HG03045 (cell line): ENCODE data around the gene BFSP1.

ENCODE experiments used
- ATAC-seq: cut with Tn5 transposase; IDR thresholded peaks from one replicate; pipeline ENCODE4 v1.9.1; 2021; ENCODE audit warnings: mild to moderate bottlenecking, moderate library complexity; ENCODE audit not compliant: unreplicated experiment

Gene BFSP1

DNA sequence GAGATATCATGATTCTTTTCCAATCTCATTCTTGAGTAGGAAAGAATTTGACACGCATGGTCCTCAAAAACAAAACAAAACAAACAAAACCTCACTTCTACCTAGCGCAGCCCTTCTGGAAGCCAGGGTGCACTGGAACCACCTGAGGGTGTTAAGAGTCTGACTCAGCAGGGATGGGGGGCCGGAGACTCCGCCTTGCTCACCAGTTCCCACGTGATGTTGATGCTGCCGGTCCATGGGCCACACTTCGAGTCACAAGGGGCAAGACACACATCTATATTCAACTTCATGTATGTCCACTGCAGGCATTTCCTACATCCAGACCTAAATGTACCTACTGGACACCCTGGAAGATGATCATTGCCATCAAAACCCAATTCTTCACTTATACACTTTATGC is 30.4 kb downstream of the BFSP1 start:
- no peak for ATAC-seq

- ATAC-seq: no peak
These were observed 30.9 kb downstream of the BFSP1 start for GRCh38 chr20:17500271-17500670.

- no peak for ATAC-seq
These were observed 32.1 kb downstream of the BFSP1 start for GRCh38 chr20:17499041-17499440.

- no peak for ATAC-seq
These were observed 32.5 kb downstream of the BFSP1 start for GRCh38 chr20:17498641-17499040.

GRCh38 chr20:17497821-17498580 is 33.2 kb downstream of the BFSP1 start:
- no peak for ATAC-seq

DNA sequence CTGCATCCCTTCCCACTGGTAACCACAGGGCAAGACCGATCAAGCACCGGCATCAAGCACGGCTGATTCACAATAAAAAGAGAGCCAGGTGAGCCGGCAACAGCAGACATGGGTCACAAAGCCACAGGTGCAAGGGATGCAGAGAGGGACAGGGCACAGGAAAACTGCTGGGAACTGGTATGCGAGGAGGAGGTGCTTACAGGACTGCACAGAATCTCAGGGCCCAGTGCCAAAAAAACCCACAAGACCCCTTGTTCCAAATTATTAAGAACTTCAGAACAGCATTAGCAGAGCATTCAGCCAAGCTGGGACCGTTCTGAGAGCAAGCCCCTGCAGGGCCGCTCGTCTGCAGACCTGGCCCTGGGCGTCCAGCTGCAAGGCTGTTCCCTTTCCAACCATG is 35.4 kb downstream of the BFSP1 start:
- no peak for ATAC-seq

- no peak for ATAC-seq
These were observed 37.0 kb downstream of the BFSP1 start for GRCh38 chr20:17494201-17494600.

GRCh38 chr20:17493173-17493572 is 38.0 kb downstream of the BFSP1 start:
- no peak for ATAC-seq

- no peak for ATAC-seq
These were observed 39.7 kb downstream of the BFSP1 start for GRCh38 chr20:17491488-17491887.

DNA sequence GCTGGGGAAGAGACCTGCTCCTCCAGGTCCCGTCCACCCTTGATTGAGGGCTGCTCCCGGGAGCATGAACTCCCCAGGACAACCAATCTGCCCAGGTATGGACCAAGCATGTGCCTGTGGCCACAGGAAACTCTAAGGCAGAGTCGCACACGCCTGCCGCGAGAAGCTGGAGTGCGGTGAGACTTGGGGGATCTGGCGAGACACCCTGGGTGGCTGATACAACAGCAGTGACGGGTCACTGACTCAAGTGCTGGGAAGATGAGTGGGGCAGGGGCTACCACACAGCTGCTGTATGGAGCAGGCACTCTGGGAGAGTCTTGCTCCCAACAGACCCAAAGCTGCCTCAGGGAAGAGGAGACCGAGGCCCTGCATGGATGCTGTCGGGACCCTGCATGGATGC is 40.1 kb downstream of the BFSP1 start:
- ATAC-seq: no peak

- ATAC-seq: no peak
These were observed 40.7 kb downstream of the BFSP1 start for GRCh38 chr20:17490501-17490900.

- no peak for ATAC-seq
These were observed 42.1 kb downstream of the BFSP1 start for GRCh38 chr20:17488916-17489600.

GRCh38 chr20:17485017-17485416 is 46.2 kb downstream of the BFSP1 start:
- no peak for ATAC-seq

DNA sequence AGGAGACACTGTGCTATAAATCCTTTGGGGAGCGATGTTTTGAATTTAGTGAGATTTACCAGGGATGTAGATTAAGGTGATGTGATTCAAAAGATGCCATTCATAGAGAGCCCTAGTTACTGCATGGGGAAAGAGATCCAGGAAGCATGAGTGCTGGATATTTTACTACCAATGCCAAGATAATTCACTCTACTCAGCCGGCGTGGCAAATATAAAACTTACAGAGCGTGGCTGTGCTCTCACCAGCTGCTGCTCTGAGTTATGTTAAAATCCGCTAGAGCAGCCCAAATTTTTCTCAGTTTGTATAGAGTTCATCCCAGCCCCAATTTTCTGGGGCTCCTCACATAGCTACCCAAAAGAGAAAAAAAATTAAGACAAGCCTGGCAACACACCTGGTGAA is 48.6 kb downstream of the BFSP1 start:
- ATAC-seq: no peak

DNA sequence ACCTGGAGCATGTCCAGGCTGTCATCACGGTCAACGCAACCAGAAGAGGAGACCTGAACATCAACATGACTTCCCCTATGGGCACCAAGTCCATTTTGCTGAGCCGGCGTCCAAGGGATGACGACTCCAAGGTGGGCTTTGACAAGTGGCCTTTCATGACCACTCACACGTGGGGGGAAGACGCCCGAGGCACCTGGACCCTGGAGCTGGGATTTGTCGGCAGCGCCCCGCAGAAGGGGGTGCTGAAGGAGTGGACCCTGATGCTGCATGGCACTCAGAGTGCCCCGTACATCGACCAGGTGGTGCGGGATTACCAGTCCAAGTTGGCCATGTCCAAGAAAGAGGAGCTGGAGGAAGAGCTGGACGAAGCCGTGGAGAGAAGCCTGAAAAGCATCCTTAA is 49.5 kb downstream of the BFSP1 start:
- ATAC-seq: no peak

DNA sequence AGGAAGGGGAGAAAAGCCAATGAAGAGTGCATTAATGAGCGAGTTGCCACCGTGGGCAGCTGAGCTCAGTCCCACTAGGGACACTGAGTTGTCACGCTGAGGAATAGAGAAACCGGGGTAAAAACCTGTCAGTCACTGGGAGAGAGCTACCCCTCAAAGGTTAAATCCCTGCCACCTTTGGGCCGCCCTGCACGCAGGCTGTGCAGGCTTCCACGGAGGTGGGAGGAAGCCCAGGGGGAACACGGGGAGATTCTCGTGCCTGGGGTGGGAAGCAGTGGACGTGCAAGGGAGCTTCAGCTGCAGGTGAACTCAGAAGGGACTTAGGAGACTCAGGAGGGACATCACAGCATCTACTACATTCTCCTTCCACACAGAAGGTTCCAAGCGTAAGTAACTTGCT is 50.5 kb downstream of the BFSP1 start:
- no peak for ATAC-seq

GRCh38 chr20:17479063-17479657 is 52.0 kb downstream of the BFSP1 start:
- no peak for ATAC-seq

DNA sequence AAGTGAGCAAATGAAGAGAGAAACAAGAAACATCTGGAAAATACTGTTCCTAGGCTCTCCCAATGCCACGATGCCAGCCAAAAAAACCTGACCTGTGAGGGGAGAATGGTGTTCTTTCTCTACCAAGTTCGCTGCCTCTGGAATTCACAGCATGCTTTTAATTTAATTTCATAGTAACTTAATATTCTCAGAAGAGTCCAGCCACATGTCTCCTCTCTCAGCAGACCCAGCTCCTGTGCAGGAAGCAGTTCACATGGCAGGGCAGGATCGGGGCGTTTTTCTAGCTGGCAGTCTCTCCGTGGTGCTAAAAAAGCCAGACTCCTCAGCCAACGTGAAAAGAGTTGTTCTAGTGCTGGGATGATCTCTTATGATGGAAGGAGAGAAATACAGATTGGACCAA is 57.5 kb downstream of the BFSP1 start:
- ATAC-seq: no peak

DNA sequence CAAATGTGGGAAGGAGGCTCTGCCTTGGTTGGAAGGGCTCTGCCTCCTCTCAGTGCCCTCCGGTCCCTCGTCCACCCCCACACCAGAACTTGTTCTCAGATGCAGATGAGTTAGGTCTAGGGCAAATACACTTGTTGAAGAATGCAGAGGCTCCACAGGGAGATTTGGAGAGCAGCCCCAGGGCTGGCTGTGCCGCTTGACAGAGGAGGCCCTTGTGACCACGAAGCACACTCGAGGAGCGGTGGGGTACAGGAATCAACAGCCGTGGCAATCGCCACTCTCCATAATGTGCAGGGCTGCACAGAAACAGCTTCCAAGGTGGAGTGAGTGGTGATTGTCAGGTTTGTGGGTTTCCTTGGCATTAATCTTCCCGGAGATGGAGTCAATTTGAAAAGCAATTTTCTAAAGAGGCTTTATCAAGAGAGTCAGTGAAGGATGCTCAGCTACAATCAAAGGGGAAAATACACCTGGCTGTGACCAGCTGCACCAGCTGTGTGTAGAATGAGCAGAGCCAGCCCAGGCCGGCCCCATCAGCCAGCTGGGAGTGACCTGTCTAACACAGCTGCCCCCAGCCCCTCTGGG is 59.5 kb downstream of the BFSP1 start:
- ATAC-seq: no peak

DNA sequence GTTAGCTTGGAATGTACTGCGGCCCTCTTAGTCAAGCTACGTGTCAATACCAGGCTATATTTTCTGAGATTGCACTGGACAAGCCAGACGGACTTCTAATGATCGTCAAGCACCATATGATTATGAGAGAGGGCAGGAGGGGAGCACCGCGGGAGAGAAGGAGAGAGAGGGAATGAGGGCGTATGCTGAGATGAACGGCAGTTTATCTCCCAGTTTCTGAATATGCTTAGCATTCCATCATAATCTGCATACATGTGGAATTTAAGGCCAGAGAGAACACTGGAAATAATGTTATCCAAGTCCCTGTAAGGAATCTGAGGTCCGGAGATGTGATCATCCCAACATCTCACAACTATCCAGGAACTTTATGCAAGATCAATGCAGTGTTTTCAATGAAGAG is 60.2 kb downstream of the BFSP1 start:
- ATAC-seq: no peak

GRCh38 chr20:17470521-17470920 is 60.7 kb downstream of the BFSP1 start:
- no peak for ATAC-seq
